Measurements from ENCODE around the gene STK38.

STK38 gene

GRCh38 chr6:36546920-36547645 lies at the start of gene STK38:
Gene STK38, minus strand, starts transcription at chr6:36547479. Its CDS starts 7,277 bp downstream, at chr6:36540202.
- Histone ChIP-seq H3K4me1 (ENCODE audit: low read length) (peaks cover 22% of the 10 kb centered on the region), H4K20me1 (ENCODE audit: insufficient read depth, low read length) (no peaks in the 10 kb centered on the region), H3K4me3 (ENCODE audit: low read length) (peak within 1 kb of the TSS; percentile 84), H3K9me3 (ENCODE audit: insufficient read depth, low read length) (no peaks in the 10 kb centered on the region), H3K9ac (ENCODE audit: low read length) (peak within 1 kb of the TSS; percentile 92), H2AFZ (ENCODE audit: low read depth, low read length) (peak within 1 kb of the TSS; percentile 96), H3K27ac (ENCODE audit: low read length) (peak within 1 kb of the TSS; percentile 30; the same call in 1 of the 2 replicates), H3K79me2 (ENCODE audit: low read length) (peaks cover 17% of the 10 kb centered on the region), H3K27me3 (ENCODE audit: low read depth, low read length) (no peaks in the 10 kb centered on the region), H3K36me3 (replicated peaks; ENCODE audit: low read depth, low read length) (no peaks in the 10 kb centered on the region), H3K4me2 (ENCODE audit: low read length) (peak within 1 kb of the TSS; percentile 91)
- TF ChIP-seq EZH2phosphoT487 (IDR thresholded peaks at IDR 0.05; ENCODE audit: low read depth) (no peak), CTCF (IDR thresholded peaks at IDR 0.05; ENCODE audit: low read depth, low read length) (peak; percentile 57)

- Histone ChIP-seq H3K27me3 (ENCODE audit: low read depth, low read length) (no peaks in the 10 kb centered on the region), H3K9me3 (ENCODE audit: insufficient read depth, low read length) (no peaks in the 10 kb centered on the region), H3K79me2 (ENCODE audit: low read length) (peaks cover 73% of the 10 kb centered on the region), H3K9ac (ENCODE audit: low read length) (no peak overlapping the region), H3K27ac (ENCODE audit: low read length) (no peak overlapping the region), H2AFZ (ENCODE audit: low read depth, low read length) (no peak overlapping the region), H3K4me3 (ENCODE audit: low read length) (peak overlapping the region; percentile 88), H3K36me3 (replicated peaks; ENCODE audit: low read depth, low read length) (peaks cover 67% of the 10 kb centered on the region), H4K20me1 (ENCODE audit: insufficient read depth, low read length) (peaks cover 65% of the 10 kb centered on the region), H3K4me1 (ENCODE audit: low read length) (peaks cover 32% of the 10 kb centered on the region), H3K4me2 (ENCODE audit: low read length) (peak overlapping the region; percentile 73)
- TF ChIP-seq CTCF (IDR thresholded peaks at IDR 0.05; ENCODE audit: low read depth, low read length), result no peak
- TF ChIP-seq EZH2phosphoT487 (IDR thresholded peaks at IDR 0.05; ENCODE audit: low read depth), result no peak
Observed at GRCh38 chr6:36596356-36596755, 49.1 kb upstream of the STK38 start.

GRCh38 chr6:36594816-36595643 lies 47.8 kb upstream of the STK38 start:
- no peak overlapping the region for H2AFZ ChIP-seq (ENCODE audit: low read depth, low read length)
- H4K20me1 ChIP-seq (ENCODE audit: insufficient read depth, low read length), result peaks cover 53% of the 10 kb centered on the region
- peaks cover 30% of the 10 kb centered on the region for H3K4me1 ChIP-seq (ENCODE audit: low read length)
- peak overlapping the region; percentile 88 for H3K4me3 ChIP-seq (ENCODE audit: low read length)
- H3K36me3 ChIP-seq (replicated peaks; ENCODE audit: low read depth, low read length), result peaks cover 53% of the 10 kb centered on the region
- H3K27me3 ChIP-seq (ENCODE audit: low read depth, low read length), result no peaks in the 10 kb centered on the region
- H3K79me2 ChIP-seq (ENCODE audit: low read length), result peaks cover 59% of the 10 kb centered on the region
- peak overlapping the region; percentile 89 for H3K27ac ChIP-seq (ENCODE audit: low read length)
- H3K9ac ChIP-seq (ENCODE audit: low read length), result peak overlapping the region; percentile 92
- TF ChIP-seq CTCF (IDR thresholded peaks at IDR 0.05; ENCODE audit: low read depth, low read length), result no peak
- no peak for TF ChIP-seq EZH2phosphoT487 (IDR thresholded peaks at IDR 0.05; ENCODE audit: low read depth)
- H3K9me3 ChIP-seq (ENCODE audit: insufficient read depth, low read length), result no peaks in the 10 kb centered on the region
- H3K4me2 ChIP-seq (ENCODE audit: low read length), result peak overlapping the region; percentile 73

Measured in OCI-LY3 (cell line).